ENCODE data around the gene COQ5.
"Not testable (repeated sequence)": the region's sequence is repeated elsewhere in the genome, so short reads cannot be mapped to it uniquely, and the experiment has no call there.

COQ5 gene

DNA sequence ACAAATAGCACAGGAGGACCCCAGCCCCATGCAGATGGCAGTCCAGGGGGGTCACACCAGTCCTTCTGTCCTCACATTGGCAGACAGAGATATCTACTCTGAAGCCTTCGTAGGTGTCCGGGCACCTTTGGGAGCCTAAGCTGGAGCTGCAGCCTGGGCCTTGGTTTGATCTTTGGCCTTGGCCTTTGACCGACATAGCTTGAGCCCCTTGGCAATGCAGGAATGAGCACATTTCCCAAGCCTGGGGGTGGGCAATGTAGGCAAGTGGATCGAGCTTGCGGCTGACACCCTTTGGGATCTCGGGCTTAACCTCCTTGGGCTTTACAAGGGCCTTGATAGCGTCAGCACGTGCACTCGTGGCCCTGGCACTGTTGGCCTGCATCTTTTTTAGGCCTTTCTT, 6.4 kb downstream of the COQ5 start:
- H3K4me3 ChIP-seq (ENCODE audit: low read length): no peak overlapping the region
- DNase-seq (ENCODE audit: low read depth): no peak
- TF ChIP-seq CTCF (conservative IDR thresholded peaks at IDR 0.05; ENCODE audit: low read depth, low read length): no peak

DNA sequence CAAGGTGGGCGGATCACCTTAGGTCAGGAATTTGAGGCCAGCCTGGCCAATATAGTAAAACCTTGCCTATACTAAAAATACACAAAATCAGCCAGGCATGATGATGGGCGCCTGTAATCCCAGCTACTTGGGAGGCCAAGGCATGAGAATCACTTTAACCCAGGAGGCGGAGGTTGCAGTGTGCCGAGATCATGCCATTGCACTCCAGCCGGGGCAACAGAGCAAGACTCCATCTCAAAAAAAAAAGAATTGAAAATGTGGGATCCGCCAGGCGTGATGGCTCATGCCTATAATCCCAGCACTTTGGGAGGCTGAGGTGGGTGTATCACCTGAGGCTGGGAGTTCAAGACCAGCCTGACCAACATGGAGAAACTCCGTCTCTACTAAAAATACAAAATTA, 9.6 kb downstream of the COQ5 start:
- not testable (repeated sequence) for DNase-seq (ENCODE audit: low read depth); H3K4me3 ChIP-seq (ENCODE audit: low read length)

DNA sequence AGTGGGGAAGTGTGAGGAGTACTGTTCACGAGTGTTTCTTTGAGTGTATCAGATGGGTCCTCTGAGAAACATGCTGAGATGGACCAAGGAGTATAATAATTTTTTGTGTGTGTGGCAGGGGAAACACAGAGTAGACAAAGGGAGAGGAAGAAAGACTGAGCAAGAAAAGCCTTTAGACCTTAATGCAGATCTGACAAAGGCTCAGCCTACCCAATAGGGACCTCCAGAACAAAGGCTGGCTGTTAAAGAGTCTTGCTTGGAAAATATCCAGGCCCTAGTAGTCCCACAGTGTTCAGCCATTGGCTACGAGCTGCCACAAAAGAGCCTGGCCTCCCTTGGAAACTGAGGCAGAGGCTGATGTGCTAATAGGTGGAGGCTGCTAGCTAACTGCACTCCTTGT, 13.5 kb downstream of the COQ5 start:
- no peak for DNase-seq (ENCODE audit: low read depth)
- H3K4me3 ChIP-seq (ENCODE audit: low read length): no peak overlapping the region
- no peak for TF ChIP-seq CTCF (conservative IDR thresholded peaks at IDR 0.05; ENCODE audit: low read depth, low read length)

- DNase-seq (ENCODE audit: low read depth): no peak
- TF ChIP-seq CTCF (conservative IDR thresholded peaks at IDR 0.05; ENCODE audit: low read depth, low read length): no peak
- no peak overlapping the region for H3K4me3 ChIP-seq (ENCODE audit: low read length)
These were observed 15.0 kb downstream of the COQ5 start for GRCh38 chr12:120514002-120514401.

DNA sequence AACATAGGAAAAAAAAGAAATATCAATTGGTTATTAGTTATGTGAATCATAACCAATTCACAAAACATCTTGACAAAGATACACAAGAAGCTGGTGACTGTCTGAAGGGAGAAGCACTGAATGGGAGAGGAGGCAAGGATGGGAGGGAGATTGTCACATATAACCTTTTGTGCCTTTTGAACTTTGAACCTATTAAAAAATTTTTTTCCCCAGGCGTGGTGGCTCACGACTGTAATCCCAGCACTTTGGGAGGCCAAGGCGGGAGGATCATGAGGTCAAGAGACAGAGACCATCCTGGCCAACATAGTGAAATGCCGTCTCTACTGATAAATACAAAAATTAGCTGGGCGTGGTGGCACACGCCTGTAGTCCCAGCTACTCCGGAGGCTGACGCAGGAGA, 20.4 kb downstream of the COQ5 start:
- no peak for DNase-seq (ENCODE audit: low read depth)
- H3K4me3 ChIP-seq (ENCODE audit: low read length): no peak overlapping the region
- no peak for TF ChIP-seq CTCF (conservative IDR thresholded peaks at IDR 0.05; ENCODE audit: low read depth, low read length)

DNA sequence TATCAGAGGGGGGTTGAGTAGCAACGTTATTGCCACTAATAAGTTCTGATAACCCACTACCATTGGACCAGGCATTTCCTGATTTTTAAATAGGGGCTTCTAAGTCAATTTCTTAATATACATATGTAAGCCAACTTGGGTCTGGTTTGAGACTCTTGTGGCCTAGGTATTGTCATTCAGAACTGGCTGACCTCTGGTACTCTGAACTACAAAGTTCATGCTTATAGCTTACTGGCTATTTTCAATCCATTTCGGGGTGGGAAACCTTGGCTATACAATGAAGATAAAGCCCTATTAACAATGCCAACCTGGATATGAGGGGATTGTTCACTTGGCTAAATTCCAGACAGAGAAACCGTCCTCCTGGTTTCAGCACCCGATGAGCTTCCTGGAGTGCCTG, 24.4 kb downstream of the COQ5 start:
- no peak overlapping the region for H3K4me3 ChIP-seq (ENCODE audit: low read length)
- TF ChIP-seq CTCF (conservative IDR thresholded peaks at IDR 0.05; ENCODE audit: low read depth, low read length): no peak
- DNase-seq (ENCODE audit: low read depth): no peak

- no peak for TF ChIP-seq CTCF (conservative IDR thresholded peaks at IDR 0.05; ENCODE audit: low read depth, low read length)
- no peak for DNase-seq (ENCODE audit: low read depth)
- H3K4me3 ChIP-seq (ENCODE audit: low read length): no peak overlapping the region
These were observed 28.4 kb downstream of the COQ5 start for GRCh38 chr12:120500581-120500980.

DNA sequence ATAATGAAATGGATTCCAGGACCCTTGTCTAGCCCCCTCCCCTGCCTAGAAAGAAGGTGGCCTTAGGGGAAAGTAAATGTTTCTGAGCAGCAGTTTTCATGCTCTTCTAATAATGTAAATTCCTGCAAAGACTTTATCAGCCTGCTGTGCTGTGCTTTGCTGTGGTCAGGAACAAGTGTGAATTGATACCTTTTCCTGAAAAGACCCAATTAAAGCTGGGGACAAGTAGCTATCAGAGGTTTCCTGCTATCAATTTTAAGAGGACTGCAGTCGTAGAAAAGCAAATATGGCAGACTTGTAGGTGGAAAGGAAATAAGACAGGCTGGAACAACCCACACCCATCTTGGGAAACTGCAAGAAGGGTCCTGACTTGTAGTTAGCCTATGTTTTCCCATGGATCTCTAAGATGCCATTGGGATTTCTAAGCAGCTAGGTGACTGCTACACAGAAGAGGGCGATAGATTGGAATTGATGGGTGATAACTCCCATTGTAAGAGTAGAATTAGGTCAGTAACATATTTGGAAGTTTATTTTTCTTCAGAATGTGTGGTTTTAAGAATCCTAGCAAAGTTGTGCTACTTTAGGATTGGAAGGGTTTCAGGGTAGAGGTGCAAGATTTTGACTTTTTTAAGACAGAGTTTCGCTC, 30.0 kb downstream of the COQ5 start:
- H3K4me3 ChIP-seq (ENCODE audit: low read length): no peak overlapping the region
- DNase-seq (ENCODE audit: low read depth): no peak
- no peak for TF ChIP-seq CTCF (conservative IDR thresholded peaks at IDR 0.05; ENCODE audit: low read depth, low read length)
